Inflammatory macrophage (primary cell): Measurements from ENCODE around the gene CORO7.

Source experiments
- DNase-seq, 2 donors: peaks; one replicate each; pipeline ENCODE4 v3.0.0-alpha.2; 2020 to 2022

Gene CORO7

GRCh38 chr16:4319454-4320421, 96.7 kb downstream of the CORO7 start:
- no peak for DNase-seq

- DNase-seq = no peak
Observed at GRCh38 chr16:4318967-4319366, 97.4 kb downstream of the CORO7 start.

GRCh38 chr16:4318451-4318910, 97.9 kb downstream of the CORO7 start:
- DNase-seq = no peak

- no peak for DNase-seq
Observed at GRCh38 chr16:4317532-4318450, 98.6 kb downstream of the CORO7 start.

GRCh38 chr16:4316864-4317531, 99.4 kb downstream of the CORO7 start:
- no peak for DNase-seq

GRCh38 chr16:4316108-4316863, 100.1 kb downstream of the CORO7 start:
- no peak for DNase-seq

GRCh38 chr16:4315186-4316107, 100.9 kb downstream of the CORO7 start, which contains the start of gene GLIS2:
Gene GLIS2 (plus strand): TSS chr16:4316067. CDS start chr16:4332281, 16,214 bp downstream.
- DNase-seq = no peak

GRCh38 chr16:4314532-4315185, 101.7 kb downstream of the CORO7 start:
- DNase-seq = no peak

- peak; percentile 45 to 63 for DNase-seq
Observed at GRCh38 chr16:4313563-4314531, 102.5 kb downstream of the CORO7 start.

- peak; percentile 55 to 64 for DNase-seq
Observed at GRCh38 chr16:4309833-4310266, 106.5 kb downstream of the CORO7 start.

GRCh38 chr16:4309102-4309832, 107.1 kb downstream of the CORO7 start:
- peak in 1 of 2 donors; percentile 30 for DNase-seq

- peak; percentile 96 to 97 for DNase-seq
Observed at GRCh38 chr16:4307215-4308037, 109.0 kb downstream of the CORO7 start.

- DNase-seq = no peak
Observed at GRCh38 chr16:4306470-4307214, 109.8 kb downstream of the CORO7 start.
